GM12874 (cell line): Measurements from ENCODE around the gene SNRNP35.

Experiments
- TF ChIP-seq, protein P1 (sequence below): IDR thresholded peaks from 2 replicates; pipeline ENCODE4 v1.5.1; 2011; ENCODE audit warnings: low read depth, mild to moderate bottlenecking, control low read depth, low read length, moderate library complexity; ENCODE audit not compliant: insufficient read depth

SNRNP35 gene

GRCh38 chr12:123472438-123472849 lies 14.5 kb downstream of the SNRNP35 start:
- TF ChIP-seq, protein P1, sequence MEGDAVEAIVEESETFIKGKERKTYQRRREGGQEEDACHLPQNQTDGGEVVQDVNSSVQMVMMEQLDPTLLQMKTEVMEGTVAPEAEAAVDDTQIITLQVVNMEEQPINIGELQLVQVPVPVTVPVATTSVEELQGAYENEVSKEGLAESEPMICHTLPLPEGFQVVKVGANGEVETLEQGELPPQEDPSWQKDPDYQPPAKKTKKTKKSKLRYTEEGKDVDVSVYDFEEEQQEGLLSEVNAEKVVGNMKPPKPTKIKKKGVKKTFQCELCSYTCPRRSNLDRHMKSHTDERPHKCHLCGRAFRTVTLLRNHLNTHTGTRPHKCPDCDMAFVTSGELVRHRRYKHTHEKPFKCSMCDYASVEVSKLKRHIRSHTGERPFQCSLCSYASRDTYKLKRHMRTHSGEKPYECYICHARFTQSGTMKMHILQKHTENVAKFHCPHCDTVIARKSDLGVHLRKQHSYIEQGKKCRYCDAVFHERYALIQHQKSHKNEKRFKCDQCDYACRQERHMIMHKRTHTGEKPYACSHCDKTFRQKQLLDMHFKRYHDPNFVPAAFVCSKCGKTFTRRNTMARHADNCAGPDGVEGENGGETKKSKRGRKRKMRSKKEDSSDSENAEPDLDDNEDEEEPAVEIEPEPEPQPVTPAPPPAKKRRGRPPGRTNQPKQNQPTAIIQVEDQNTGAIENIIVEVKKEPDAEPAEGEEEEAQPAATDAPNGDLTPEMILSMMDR, result no peak

GRCh38 chr12:123474485-123475245 lies 16.7 kb downstream of the SNRNP35 start:
- TF ChIP-seq, protein P1, result no peak

DNA sequence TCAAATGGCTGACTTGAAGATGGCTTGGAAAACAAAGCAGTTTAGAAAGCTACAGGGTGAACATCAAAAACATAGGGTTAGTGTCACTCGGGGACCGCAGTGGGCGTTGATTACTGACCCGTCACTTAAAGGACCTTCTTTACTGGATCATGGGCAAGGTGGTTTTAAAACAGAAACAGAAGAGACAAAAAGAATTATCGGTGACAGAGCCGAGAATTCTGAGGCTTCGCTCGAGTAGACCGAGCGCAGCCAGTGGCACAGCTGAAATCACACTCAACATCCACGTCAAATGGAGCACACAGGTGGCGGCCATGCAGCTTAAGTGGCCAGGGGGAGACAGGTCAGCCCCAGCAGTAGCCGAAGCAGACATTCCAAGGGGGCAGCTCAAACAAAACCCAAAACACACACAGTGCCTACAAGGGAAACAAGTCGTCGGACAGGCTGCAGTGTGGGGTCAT lies 17.3 kb downstream of the SNRNP35 start:
- TF ChIP-seq, protein P1, result no peak

- TF ChIP-seq, protein P1, result no peak
Observed at GRCh38 chr12:123478069-123478468, 20.1 kb downstream of the SNRNP35 start.

- TF ChIP-seq, protein P1, result no peak
Observed at GRCh38 chr12:123478762-123479161, 20.8 kb downstream of the SNRNP35 start.

DNA sequence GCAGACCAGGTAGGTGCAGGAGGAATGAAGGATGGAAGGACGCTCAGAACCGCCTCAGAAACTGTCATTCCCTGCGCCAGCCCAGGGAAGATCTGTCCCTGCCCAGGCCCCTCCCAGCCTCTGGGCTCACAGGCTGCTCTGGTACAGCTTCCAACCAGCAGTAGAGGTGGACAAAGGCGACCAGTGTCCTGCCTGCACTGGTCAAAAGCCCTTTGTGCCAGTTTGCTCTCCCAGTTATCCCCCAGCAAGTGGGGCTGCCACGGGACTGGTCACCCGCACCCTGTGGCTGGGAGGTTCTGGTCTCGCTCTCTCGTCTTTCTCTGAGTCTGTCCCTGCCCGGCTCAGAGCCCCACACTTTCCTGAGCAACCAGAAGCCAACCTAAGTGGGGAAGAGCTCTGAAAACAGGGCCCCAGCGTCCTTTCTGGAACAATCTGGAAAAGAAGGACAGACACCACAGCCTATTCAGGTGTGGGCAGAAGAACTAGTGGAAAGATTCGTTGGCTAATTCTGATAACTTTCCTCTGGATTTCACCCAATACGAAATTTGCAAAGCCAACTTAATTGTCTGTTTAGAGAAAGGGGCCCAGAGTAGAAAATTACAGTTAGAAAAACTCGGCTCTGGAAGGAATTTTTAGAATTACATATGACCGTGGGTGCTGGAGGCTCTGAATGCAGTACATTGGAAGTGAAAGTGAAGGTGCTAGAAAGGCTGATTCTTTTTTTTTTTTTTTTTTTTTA lies 21.7 kb downstream of the SNRNP35 start:
- TF ChIP-seq, protein P1, result no peak

DNA sequence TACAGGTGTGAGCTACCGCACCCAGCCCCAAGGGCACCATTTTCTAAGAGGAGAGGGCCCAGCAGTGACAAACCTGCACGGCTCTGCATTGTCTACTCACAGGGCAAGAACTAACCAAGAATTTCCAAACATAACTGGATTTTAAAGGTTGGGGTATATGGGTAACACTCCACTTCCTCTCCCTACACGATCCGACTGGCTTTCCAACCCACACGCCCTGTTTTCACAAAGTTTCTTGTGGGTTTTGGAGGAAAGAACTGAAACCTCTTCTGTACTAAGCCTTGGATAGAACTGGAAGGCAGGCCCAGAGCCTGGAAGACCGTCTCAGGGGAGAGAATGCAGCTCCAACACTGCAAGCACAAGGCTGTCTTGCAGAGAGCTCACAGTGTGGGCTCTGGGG lies 24.9 kb downstream of the SNRNP35 start:
- TF ChIP-seq, protein P1, result no peak
